ENCODE data around the gene ST6GALNAC1. TPM values are rescaled to one million over a fixed set of nuclear protein-coding genes. Genes with fewer than 3 reads are reported as not detected.

ST6GALNAC1 gene
- total and polyA plus RNA-seq, 2 of the 13 experiments (the other 11 are each of a cell fraction or from before 2014, with no cell fraction given), result not detected

DNA sequence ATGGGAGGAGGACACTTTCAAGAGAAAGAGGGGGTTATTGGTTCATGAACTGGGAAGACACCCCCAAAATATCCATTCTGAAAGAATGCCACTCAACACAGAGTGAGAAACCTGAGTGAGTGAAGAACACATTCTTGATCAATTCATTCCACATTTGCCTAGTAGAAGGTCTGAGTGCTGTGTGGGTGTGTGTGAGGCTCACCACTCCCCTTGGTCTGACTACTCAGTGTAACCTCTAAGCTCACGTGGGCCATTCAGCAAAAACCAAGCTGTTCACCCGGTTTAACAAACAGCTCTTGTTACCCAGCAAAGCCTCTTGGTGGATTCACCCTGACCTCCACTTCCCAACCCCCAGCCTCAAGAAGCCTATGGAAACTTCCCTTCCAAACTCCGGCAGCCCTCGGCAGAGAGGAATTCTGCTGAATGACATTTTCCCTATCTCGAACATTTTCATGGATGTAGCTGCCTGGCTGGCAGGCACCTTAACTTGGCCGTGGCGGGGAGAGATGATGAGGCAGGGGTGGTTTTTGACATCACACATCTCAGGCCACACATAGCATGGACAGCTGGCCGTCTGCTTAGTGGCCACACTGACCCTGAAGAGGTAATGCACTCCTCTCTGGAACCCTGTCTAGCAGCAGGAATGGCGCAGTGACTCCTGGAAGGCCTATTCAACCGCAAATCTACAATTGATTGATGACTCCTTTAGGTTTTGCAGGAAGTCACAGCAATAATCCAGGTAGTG, 11.6 kb downstream of the ST6GALNAC1 start (continued):
- TF ChIP-seq ZNF557 (CRISPR knock-in tag; IDR thresholded peaks at IDR 0.05), result no peak

DNA sequence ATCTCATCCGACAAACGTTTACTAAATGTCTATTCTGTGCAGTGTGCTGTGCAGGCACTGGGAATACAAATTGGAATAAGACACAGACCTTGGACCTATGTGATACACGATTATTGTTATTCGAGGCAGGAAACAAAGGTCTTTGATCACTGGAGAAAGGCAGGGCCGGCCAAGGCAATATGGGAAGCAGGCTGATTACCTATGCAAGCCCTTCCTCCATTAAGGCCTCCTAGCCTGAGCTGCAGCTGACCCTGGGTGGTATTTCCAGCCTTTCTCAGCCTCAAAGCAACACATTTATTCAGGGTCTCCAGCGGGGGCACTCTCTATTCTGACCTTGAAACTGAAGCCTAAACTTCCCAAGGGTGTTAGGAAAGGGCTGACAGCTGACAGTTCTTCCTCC, 13.4 kb downstream of the ST6GALNAC1 start:
- H3K4me1 ChIP-seq (ENCODE audit: insufficient read depth, low read length), result peaks cover 41% of the 10 kb centered on the region
- DNase-seq (ENCODE audit: low spot score), result no peak
- H3K9ac ChIP-seq (ENCODE audit: insufficient read depth, low read depth, low read length), result no peak overlapping the region
- no peak overlapping the region for H2AFZ ChIP-seq (ENCODE audit: low read length)
- no TSS peak for BruUV-seq (replicated peaks)
- H3K4me3 ChIP-seq (replicated peaks in 1 of 3; ENCODE audit: insufficient read depth in 1 of 3, low read depth in 2 of 3, low read length in 3 of 3), result no peak overlapping the region
- no peak overlapping the region for H3K27ac ChIP-seq (ENCODE audit: extremely low read length, insufficient read depth, low read length)
- ATAC-seq, result no peak
- intact Hi-C loops (cut with micrococcal nuclease; ENCODE audit: unreplicated experiment) (no loop called here), in situ Hi-C loops (cut with HindIII; ENCODE audit: extremely low pct_ligation_motif_present, low pct_unique_long_range_greater_than_20kb) (no loop called here)
- TF ChIP-seq ZNF737 (CRISPR knock-in tag; IDR thresholded peaks at IDR 0.05; ENCODE audit: borderline replicate concordance) (no peak), SOX5 (CRISPR knock-in tag; IDR thresholded peaks at IDR 0.05; ENCODE audit: borderline replicate concordance) (peak; percentile 34; the same call in 1 of the 2 replicates)
- ChIA-PET POLR2A (interaction anchor here (2.0 kb wide), 1 partner anchor 41 kb away, joined by 8 read pairs; no protein-coding TSS in a partner anchor), CTCF (ENCODE audit: low intra/inter-chr PET ratio, low total read pairs) (no interaction called here)
- no peaks in the 10 kb centered on the region for H4K20me1 ChIP-seq (ENCODE audit: insufficient read depth, low read length)
- H3K36me3 ChIP-seq (replicated peaks in 1 of 2; ENCODE audit: control insufficient read depth in 1 of 2, insufficient read depth in 2 of 2, low read length in 2 of 2), result no peaks in the 10 kb centered on the region
- H3K27me3 ChIP-seq (ENCODE audit: control insufficient read depth in 1 of 2, insufficient read depth in 2 of 2, low read length in 2 of 2), result peaks cover 0 to 2% of the 10 kb centered on the region in 2 experiments; a peak in 1 of 5 replicates
- no peaks in the 10 kb centered on the region for H3K79me2 ChIP-seq (ENCODE audit: insufficient read depth, low read length)
- no peak for FAIRE-seq
- no peak overlapping the region for H3K4me2 ChIP-seq (ENCODE audit: low read depth, low read length)
- WGBS (ENCODE audit: low lambda C conversion rate), result 18% methylated on average over 6 of the region's 6 CpGs
- no peaks in the 10 kb centered on the region for H3K9me3 ChIP-seq (ENCODE audit: low read length)

GRCh38 chr17:76627510-76627909, 16.0 kb downstream of the ST6GALNAC1 start:
- Histone ChIP-seq H3K4me1 (ENCODE audit: insufficient read depth, low read length) (peaks cover 38% of the 10 kb centered on the region), H3K4me3 (replicated peaks in 1 of 3; ENCODE audit: insufficient read depth in 1 of 3, low read depth in 2 of 3, low read length in 3 of 3) (no peak overlapping the region), H3K4me2 (ENCODE audit: low read depth, low read length) (no peak overlapping the region), H3K27me3 (ENCODE audit: control insufficient read depth in 1 of 2, insufficient read depth in 2 of 2, low read length in 2 of 2) (peaks cover 0 to 2% of the 10 kb centered on the region in 2 experiments; a peak in 1 of 5 replicates), H3K9ac (ENCODE audit: insufficient read depth, low read depth, low read length) (no peak overlapping the region), H4K20me1 (ENCODE audit: insufficient read depth, low read length) (no peaks in the 10 kb centered on the region), H3K27ac (ENCODE audit: extremely low read length, insufficient read depth, low read length) (no peak overlapping the region), H3K9me3 (ENCODE audit: low read length) (no peaks in the 10 kb centered on the region), H3K36me3 (replicated peaks in 1 of 2; ENCODE audit: control insufficient read depth in 1 of 2, insufficient read depth in 2 of 2, low read length in 2 of 2) (no peaks in the 10 kb centered on the region), H3K79me2 (ENCODE audit: insufficient read depth, low read length) (no peaks in the 10 kb centered on the region), H2AFZ (ENCODE audit: low read length) (no peak overlapping the region)
- 78% methylated on average over 13 of the region's 13 CpGs for WGBS (ENCODE audit: low lambda C conversion rate)
- FAIRE-seq (no peak), ATAC-seq (no peak), DNase-seq (ENCODE audit: low spot score) (no peak)
- CTCF ChIA-PET (ENCODE audit: low intra/inter-chr PET ratio, low total read pairs), result no interaction called here
- in situ Hi-C loops (cut with HindIII; ENCODE audit: extremely low pct_ligation_motif_present, low pct_unique_long_range_greater_than_20kb), result loop anchor here (5.0 to 10.0 kb wide), 2 partner anchors 63 to 105 kb away; a partner anchor contains a TSS
- TF ChIP-seq ZFP1 (CRISPR knock-in tag; IDR thresholded peaks at IDR 0.05), result no peak
- no peak for TF ChIP-seq KDM3A (CRISPR knock-in tag; IDR thresholded peaks at IDR 0.05; ENCODE audit: low read depth)
- POLR2A ChIA-PET, result no interaction called here
- intact Hi-C loops (cut with micrococcal nuclease; ENCODE audit: unreplicated experiment), result no loop called here
- no TSS peak for BruUV-seq (replicated peaks)

Measured in HepG2 (cell line).